Measurements from ENCODE around the gene LBP. TPM values are rescaled to one million over a fixed set of nuclear protein-coding genes. Genes with fewer than 3 reads are reported as not detected.
"Not testable (repeated sequence)": the region's sequence is repeated elsewhere in the genome, so short reads cannot be mapped to it uniquely, and the experiment has no call there.

Gene LBP
- total RNA-seq, 1 donor from 2014 or later: 0.07 TPM

DNA sequence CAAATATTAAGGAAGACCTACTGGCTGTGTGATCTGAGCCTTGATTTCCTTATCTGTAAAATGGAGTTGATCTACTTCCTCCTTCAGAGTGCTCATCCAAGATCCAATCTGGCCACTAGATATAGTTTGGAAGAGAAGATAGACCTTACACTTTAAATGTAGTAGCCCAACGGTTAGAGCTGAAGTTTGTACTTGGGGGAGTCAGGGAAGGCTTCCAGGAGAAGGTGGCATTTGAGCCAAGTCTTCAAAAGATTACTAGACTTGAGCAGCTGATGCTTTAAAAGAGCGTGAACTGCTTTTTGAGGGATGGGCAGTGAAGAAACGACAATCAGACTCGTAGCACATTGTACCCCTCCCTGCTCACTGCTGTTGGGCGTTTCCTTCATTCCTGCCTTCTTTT lies 3.6 kb downstream of the LBP start:
- DNase-seq (ENCODE audit: low read depth, low spot score): no peak

DNA sequence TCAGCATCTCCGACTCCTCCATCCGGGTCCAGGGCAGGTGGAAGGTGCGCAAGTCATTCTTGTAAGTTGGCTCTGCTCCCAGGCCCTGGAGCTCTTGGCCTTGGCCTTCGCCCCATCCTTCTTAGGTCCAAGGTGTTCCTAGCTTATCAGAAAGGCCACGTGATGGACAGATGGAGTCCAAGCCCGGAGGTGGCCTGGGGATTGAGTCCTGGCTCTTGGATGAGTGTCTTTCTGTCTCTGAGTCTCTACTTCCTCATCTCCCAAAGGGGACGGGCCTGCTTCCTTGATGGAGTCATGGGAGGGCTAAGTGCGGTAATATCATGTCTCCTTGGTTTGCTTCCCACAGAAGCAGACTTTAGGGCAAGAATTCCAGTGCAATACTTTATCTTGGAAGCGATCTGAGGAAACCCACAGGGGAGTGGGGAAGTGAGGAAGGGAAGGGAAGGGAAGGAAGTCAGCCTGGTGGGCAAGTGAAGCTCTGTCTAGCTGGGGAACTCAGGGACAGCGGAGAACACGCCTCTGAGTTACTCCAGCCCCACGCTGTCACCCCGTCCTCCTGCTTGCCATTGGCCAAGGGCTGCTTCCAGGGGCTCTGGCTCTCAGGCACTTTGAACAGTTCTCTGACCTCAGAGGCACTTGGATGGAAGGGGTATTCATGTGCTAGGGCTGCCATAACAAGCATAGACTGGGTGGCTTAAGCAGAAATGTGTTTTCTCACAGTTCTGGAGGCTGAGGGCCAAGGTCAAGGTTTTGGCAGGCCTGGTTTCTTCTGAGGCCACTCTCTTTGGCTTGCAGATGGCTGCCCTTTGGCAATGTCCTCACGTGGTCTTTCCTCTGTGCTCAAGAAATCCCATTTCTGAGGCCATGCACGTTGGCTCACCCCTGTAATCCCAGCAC lies 4.8 kb downstream of the LBP start:
- no peak for DNase-seq (ENCODE audit: low read depth, low spot score)

DNA sequence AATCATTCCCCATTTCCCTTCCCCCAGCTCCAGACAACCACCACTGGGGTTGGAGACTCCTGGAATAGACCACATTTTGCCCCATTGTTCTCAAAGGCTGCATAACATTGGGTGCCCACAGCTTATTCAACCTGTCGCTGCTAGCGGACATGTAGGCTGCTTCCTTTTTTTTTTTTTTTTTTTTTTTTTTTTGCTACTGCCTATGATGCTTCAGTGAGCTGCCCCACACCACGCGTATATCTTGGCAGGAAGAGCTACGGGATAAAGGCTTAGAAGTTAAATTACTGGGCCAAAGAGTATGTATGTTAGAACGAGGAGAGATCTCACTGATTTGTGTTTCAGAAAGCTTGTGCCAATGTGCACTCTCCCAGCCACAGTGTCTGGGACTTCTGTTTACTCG lies 7.0 kb downstream of the LBP start:
- no peak for DNase-seq (ENCODE audit: low read depth, low spot score)

DNA sequence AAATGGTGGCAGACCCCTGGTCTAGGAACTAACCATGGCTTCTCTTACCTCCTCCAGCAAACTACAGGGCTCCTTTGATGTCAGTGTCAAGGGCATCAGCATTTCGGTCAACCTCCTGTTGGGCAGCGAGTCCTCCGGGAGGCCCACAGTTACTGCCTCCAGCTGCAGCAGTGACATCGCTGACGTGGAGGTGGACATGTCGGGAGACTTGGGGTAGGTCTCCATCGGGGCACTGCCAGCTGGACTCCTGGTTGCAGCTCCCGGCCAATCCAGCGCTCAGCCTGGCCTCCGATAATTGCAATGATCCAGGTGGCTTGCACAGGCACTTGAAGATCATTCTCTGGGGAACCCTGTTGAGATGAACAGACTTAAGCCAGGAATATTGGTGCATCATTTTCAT lies 7.9 kb downstream of the LBP start:
- no peak for DNase-seq (ENCODE audit: low read depth, low spot score)

DNA sequence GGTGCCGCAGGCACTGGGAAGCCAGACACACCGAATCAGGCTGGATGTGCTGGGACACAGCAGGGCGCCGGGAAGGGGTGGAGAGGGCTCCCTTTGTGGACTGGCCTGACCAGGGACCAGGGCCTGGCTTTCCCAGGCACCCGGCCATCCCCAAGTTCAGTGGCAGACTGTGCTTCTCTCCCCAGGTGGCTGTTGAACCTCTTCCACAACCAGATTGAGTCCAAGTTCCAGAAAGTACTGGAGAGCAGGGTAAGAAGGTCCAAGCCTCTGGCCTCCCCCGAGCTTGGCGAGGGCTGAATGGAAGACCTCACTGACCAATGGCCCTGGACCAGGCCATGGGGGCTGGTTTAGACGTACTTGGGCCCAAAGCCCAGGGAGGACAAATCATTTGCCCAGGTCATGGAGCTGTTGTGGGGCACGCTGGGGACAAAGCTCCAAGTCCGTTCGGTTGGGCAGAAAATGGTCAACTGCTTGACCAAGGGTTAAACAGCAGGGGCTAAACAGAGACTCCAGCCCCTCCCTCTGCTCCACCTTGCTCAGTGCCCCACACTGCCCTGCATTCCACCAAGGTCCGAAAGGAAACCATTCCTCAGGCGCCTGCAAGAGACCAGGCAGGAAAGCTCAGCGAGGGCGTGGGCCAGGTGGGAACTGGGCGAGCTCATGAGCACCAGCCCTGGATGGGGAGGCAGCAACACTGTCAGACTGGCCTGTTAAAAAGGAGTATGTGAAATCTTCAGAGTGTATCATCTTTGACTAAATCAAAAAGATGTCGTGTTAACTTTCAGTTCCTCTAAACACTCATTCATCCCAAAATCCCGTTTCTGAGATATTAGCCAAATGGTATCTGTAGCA lies 9.1 kb downstream of the LBP start:
- DNase-seq (ENCODE audit: low read depth, low spot score): no peak

DNA sequence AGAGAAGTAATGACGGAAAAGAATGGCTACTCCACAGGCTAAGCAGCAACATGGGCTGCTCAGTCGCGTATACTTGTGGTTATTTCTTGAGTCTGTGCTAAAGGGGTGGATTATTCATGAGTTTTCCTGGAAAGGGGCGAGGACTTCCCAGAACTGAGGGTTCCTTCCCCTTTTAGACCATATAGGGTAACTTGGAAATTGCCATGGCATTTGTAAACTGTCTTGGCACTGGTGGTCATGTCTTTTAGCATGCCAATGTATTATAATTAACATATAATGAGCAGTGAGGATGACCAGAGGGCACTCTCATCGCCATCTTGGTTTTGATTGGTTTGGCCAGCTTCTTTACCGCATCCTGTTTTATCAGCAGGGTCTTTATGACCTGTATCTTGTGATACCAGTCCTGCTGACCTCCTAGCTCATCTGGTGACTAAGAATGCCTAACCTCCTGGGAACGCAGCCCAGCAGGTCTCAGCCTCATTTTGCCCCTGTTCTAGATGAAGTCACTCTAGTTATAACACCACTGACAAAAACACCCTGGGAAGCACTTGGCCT lies 11.4 kb downstream of the LBP start:
- no peak for DNase-seq (ENCODE audit: low read depth, low spot score)

DNA sequence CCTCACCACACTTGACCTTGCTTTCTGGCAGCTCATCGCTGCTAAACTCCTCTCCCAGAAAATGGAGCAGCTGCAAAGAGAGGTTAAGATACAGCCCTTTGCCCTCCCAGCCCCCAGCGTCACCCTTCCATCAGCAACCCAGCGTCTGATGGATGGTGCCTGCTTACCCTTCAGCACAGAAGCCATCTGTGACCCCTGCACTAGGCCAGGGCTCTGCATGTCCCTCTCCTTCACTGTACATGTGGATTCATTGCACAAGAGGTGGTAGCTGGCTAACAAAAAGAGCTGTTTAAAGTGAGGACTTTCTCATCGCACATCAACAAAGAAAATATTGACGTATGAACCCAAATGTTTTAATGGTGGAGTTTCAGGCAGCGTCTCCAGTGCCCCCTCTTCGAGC lies 12.3 kb downstream of the LBP start:
- no peak for DNase-seq (ENCODE audit: low read depth, low spot score)

DNA sequence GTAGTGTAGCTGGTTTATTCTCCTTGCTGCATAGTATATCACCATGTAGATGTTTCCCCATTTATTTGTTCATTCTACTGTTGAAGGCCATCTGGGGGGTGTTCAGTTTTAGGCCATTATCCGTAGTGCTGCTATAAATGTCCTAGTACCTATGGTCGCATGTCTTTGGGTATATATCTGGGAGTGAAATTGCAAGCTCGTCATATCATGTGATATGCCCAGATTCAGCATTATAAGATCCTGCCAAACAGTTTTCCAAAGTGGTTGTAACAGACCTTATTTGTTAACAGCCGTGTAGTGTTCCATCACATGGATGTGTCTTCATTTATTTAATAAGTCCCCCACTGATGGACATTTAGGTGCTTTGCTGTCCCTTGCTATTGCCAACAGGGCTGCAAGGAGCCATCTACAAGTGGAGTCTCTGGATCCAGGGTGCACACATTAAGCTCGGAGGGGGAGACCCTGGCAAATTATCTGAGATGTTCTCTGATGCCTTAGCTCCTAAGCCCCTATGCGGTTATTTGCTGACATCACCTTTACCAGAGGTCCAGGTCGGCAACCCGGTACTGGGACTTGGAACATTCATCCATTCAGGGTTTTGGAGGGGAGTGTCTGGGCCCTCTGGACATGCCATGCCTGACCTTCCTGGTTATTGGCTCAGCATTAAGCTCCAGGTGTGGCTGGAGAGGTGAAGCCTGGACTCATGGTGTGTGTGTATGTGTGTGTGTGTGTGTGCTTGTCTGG lies 16.9 kb downstream of the LBP start:
- no peak for DNase-seq (ENCODE audit: low read depth, low spot score)

DNA sequence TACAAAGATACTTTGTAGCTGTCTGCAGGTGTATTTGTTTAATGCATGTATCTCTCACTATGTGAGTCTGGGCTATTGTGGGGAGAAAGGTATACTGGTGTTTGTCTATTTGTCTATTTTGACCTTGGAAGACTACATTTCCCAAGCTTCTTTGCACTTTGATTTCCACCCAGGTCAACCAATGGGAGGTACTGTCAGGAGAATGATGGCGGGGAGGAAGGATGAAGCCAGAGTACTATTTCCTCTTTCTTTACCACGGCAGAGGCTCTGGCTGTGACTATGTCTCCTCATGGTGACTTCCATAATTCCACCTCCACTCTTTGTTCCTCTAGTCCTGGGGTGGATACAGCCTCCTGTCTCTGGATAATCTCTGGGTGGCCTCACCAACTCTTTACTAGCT lies 23.1 kb downstream of the LBP start:
- DNase-seq (ENCODE audit: low read depth, low spot score): no peak

DNA sequence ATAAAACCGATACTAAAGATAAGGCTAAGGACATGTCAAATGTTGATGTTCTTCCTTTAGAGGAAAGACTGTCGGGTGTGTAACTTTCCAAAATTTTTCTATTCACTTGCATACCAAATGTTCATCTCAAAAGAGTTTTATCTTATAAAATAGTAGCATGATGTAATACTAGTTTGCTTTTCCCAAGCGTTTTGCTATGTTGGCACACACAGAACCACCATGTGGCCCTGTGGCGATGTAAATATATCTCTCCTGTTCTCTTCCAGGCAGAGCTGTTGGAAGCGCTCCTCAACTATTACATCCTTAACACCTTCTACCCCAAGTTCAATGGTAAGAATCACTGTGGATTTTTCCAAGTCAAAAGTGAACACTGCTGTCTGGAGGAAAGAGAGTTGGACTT lies 26.5 kb downstream of the LBP start:
- no peak for DNase-seq (ENCODE audit: low read depth, low spot score)

DNA sequence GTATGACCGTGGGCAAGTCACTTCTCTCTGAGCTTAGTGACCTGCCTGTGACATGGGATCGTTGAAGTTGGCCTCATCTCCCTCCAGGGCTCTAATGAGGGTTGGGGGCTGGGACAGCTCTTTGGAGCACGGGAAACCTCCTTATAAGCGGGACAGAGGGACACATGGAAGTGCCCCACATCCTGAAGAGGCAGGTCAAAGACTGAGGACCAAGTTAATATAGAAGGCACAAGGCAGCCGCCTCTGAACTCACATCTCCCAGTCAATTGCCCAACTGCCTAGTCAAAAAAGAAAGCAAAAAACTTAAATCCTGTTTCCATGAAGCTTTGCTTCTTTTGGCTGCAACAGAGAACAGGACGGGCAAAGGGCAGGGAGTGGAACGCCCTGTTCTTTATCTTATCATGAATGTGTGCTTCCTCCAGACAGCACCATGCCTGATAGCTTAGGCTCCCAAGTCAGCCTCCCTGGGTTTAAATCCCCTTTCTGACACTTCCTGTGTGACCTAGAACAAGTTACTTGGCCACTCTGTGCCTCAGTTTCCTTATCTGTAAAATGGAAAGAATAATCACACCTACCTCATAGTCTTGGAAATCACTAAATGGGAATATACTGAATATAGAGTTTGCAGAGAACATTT lies 27.1 kb downstream of the LBP start:
- no peak for DNase-seq (ENCODE audit: low read depth, low spot score)

DNA sequence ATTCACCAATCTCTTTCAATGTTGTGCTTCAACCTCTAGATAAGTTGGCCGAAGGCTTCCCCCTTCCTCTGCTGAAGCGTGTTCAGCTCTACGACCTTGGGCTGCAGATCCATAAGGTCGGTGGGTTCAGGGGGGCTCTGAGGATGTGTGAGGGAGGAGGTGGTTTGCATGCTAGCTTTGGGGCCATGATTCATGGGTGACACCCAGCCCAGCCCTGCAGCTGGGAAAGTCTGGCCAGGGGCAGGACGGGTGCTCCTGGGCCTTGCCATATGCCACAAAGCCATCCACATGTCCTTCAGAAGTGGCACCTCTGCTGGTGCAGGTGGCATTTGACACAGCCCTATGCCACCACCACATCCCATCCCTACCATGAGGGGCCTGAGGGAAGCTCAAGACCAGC lies 27.6 kb downstream of the LBP start:
- DNase-seq (ENCODE audit: low read depth, low spot score): no peak

DNA sequence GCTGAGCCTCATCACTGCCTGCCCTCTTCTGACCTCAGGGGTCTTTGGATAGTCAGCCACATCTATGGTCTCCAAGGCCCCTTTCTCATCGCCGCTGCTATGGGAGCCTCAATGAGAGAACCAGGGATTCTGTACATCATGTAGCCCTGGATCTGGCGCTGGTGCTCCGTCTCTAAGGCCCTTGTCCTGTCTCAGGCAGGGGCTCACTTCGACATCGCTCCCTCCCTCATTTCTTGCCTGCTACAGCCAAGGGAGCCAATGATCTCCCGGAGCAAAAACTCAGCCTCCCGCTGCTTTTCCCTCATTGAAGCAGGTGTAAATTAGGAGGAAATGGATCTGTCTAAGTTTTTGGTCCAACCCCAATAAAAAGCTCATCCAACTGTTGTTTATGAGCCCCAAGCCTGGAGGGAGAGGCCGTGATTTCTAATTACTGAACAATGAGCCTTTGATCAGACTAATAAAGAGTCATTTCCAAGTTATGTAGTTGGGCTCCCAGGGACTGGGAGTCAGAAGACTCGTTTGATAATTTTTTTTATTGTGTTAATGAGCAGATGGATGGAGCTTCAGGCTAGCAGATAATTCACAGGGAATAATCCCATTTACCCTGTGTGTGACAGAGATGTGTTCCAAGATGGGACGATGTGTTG lies 30.9 kb downstream of the LBP start:
- no peak for DNase-seq (ENCODE audit: low read depth, low spot score)

DNA sequence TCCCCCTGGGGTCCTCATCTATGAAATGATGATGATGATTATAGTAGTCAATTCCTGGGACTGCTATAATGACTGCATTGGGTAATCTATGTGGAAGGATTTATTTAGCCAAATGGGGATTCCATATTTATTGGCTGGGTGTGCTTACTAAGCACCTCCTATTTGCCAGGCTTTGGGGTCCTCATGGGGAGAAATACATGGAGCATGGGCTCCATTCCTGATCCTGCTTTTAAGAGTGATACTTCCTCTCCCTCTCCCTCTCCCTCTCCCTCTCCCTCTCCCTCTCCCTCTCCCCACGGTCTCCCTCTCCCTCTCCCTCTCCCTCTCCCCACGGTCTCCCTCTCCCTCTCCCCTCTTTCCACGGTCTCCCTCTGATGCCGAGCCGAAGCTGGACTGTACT lies 31.6 kb downstream of the LBP start:
- DNase-seq (ENCODE audit: low read depth, low spot score): not testable (repeated sequence)

DNA sequence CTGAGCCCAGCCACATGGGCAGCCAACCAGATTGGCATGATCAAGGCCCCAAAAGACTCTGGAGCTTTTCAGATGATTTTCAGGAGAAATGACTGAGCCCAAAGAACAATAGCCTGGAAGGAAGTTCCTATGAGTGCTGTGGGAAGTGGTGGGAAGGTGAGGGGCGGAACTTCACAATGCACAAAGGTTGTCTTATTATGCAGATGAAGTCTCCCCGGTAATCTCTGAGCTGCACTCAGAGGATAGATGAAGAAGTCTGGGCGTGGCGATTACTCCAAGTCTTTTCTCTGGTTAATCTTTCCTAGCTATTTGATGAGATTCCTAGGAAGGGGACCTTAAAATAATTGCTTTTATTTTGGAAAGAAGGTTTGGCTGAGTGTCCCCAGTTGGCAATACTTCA lies 36.9 kb downstream of the LBP start:
- DNase-seq (ENCODE audit: low read depth, low spot score): no peak

DNA sequence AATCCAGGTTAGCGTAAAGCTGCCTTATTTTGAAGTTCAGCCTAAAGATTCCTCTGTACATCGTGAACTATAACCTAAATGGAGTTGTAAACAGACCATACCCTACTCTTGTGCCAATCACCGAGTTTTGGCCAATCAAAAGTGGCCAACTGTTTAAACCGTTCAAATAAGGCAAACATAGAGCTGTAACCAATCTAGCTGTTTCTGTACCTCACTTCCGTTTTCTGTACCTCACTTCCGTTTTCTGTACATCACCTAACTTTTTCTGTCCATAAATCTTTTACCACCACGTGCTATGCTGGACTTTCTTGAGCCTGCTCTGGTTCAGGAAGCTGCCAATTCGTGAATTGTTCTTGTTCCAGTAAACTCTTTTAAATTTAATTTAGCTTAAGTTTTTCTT lies 39.7 kb downstream of the LBP start:
- DNase-seq (ENCODE audit: low read depth, low spot score): no peak

DNA sequence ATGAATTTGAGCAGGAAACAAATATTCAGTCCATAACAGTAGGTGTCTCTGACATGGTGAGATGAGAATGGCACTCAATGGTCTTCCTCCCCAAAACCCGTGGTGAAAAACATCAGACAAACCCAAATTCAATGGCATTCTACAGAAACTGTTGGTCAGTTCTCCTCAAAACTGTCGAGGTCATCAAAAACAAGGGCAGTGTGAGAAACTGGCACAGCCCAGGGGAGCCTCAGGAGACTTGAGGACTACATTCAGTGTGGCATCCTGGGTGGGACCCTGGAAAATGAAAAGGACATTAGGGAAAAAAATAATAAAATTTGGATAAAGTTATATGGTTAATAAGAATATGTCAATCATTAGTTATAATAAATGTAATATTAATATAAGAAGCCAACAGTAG lies 40.6 kb downstream of the LBP start:
- DNase-seq (ENCODE audit: low read depth, low spot score): no peak

DNA sequence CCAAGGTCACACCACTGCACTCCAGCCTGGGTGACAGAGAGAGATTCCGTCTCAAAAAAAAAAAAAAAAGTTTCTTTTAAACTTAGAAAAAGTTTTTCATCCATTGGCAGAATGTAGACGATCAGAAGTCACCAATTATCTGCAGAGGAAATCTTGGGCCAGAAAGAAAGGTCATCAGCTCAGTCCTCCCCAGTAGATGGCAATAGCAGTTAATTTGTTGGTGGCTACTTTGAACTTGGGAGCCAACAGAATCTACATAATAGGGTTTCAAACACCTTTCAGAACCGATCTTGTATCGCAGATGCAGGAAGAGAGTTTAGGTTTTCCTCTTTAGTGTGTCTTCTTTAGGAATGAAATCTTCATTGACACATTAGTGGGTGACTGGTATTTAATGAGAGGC lies 41.7 kb downstream of the LBP start:
- no peak for DNase-seq (ENCODE audit: low read depth, low spot score)

DNA sequence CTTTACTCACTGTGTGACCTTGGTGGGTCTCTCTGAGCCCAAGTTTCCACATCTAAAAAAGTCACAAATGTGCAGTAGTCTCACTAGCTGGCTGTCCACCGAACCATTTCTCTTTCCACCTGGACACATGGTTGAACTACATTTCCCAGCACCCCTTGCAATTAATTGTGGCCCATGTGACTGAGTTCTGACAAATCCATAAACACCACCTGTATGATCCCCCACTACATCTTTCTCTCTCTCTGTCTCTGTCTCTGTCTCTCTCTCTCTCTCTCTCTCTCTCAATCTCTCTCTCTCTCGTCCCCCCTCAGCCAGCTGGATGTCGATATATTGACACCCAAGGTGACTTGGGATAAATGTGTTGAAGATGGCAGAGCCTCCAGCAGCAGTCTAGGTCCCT lies 46.1 kb downstream of the LBP start:
- no peak for DNase-seq (ENCODE audit: low read depth, low spot score)

DNA sequence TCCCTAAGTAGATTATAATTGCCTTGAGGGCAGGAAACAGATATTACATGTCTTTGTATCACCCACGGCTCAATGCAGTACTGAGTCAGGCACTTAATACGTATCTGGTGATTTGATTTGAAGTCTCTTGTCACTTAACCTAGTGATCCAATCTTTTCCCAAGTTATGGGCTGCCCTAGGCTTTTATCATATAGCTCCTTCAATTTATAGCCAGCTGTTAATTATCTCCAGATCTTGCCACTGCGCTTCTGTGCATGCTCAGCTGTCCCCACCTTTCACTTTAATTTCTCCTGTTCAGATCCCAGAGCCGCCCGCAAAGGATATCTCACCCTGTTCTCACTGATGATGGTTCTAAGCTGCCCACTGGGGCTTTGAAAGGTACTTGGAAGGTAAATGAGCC lies 47.0 kb downstream of the LBP start:
- no peak for DNase-seq (ENCODE audit: low read depth, low spot score)

DNA sequence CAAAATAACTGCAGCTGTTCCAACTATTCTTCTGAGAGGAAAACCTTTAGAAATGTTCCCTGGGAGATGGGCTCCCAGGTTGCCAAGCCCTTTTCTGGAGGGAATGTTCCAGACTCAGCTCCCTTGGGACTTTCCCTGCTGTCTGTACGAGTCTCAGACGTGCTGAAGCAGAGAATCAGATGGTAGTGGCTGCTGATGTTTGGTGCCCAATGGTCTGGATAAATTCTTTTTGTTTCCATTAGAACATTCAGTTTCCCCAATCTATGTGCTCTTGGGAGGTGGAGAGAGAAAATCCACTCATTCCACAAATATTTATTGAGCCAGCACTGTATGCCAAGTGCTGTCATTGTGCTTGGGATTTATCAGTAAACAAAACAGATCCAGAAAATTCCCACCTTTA lies 48.9 kb downstream of the LBP start:
- DNase-seq (ENCODE audit: low read depth, low spot score): no peak

All from pulmonary artery endothelial cell (primary cell).